Smooth muscle cell of the umbilical artery (primary cell): ENCODE results near the gene ARID5A. TPM values are rescaled to one million over a fixed set of nuclear protein-coding genes. Genes with fewer than 3 reads are reported as not detected.

ENCODE experiments used
- total RNA-seq: library from RNA; depleted of rRNA; stranded (reverse); fragments of >200 nt; gene quantifications from 2 replicates; pipeline ENCODE4 v1.2.3, GENCODE V29; 2014

ARID5A gene
- total RNA-seq = 3.0 and 4.4 TPM in 2 replicates

GRCh38 chr2:96536445-96537065 lies at the start of gene ARID5A:
TSS of gene ARID5A (plus strand) at chr2:96536752. CDS start at chr2:96536827, 75 bp downstream.

GRCh38 chr2:96505231-96505889 lies 31.2 kb upstream of the ARID5A start, which contains the start of gene NEURL3:
TSS of gene NEURL3 (minus strand) at chr2:96505357. CDS start at chr2:96505286, 71 bp downstream.

Other genes starting within 250 kb of the ARID5A start
- 47.8 and 76.7 TPM in 2 replicates for gene SNRNP200, start 231.2 kb upstream of the ARID5A start, total RNA-seq
- gene ITPRIPL1, start 211.4 kb upstream of the ARID5A start, total RNA-seq = 0.30 and 1.5 TPM in 2 replicates
- 0.89 and 10.4 TPM in 2 replicates for gene NCAPH, start 201.0 kb upstream of the ARID5A start, total RNA-seq
- not detected in 2 replicates for gene NEURL3, start 31.4 kb upstream of the ARID5A start, total RNA-seq
- 36.5 and 37.4 TPM in 2 replicates for gene KANSL3, start 101.6 kb downstream of the ARID5A start, total RNA-seq
- 0.32 and 0.59 TPM in 2 replicates for gene FER1L5, start 106.0 kb downstream of the ARID5A start, total RNA-seq
- gene LMAN2L, start 203.3 kb downstream of the ARID5A start, total RNA-seq = 37.8 and 45.1 TPM in 2 replicates
- gene CNNM4, start 224.2 kb downstream of the ARID5A start, total RNA-seq = 3.3 and 4.7 TPM in 2 replicates